Urinary bladder (tissue), 4 donors: ENCODE data around the gene SH3RF3. TPM values are rescaled to one million over a fixed set of nuclear protein-coding genes. Genes with fewer than 3 reads are reported as not detected.

Source experiments
- DNase-seq: peaks from one replicate; pipeline ENCODE4 v3.0.0-alpha.2; 2015; ENCODE audit errors: extremely low spot score
- H3K27ac ChIP-seq: one replicate; pipeline ENCODE4 v1.5.1; 2013; ENCODE audit warnings: low read depth, mild to moderate bottlenecking, moderate library complexity
- H3K36me3 ChIP-seq: one replicate; pipeline ENCODE4 v1.6.1; 2013; ENCODE audit warnings: mild to moderate bottlenecking, moderate library complexity; ENCODE audit not compliant: insufficient read depth
- H3K4me1 ChIP-seq: one replicate; pipeline ENCODE4 v1.6.1; 2013; ENCODE audit warnings: mild to moderate bottlenecking, moderate library complexity; ENCODE audit not compliant: insufficient read depth
- H3K4me3 ChIP-seq: one replicate; pipeline ENCODE4 v1.5.1; 2013; ENCODE audit warnings: low read depth, low read length
- WGBS: extraction: QIAGEN DNeasy Blood & Tissue Kit; methylation state at CpG from one replicate; pipeline ENCODE4 v1.1.7; 2013; 5-methylcytosine and 5-hydroxymethylcytosine counted together
- polyA plus RNA-seq: library from polyadenylated mRNA; stranded (reverse); fragments of 200-250 nt; gene quantifications from one replicate; pipeline ENCODE4 v1.2.3, GENCODE V29; 2013
- total RNA-seq: library from RNA; depleted of rRNA; stranded (reverse); fragments of >200 nt; gene quantifications from one replicate; pipeline ENCODE4 v1.2.3, GENCODE V29; 2014
- donor health status: healthy with polysubstance abuse.
- donor health status: healthy.

SH3RF3 gene
- total and polyA plus RNA-seq, 2 donors: 3.6 to 12.6 TPM

GRCh38 chr2:109510136-109511028 lies 381.4 kb downstream of the SH3RF3 start:
- Histone ChIP-seq H3K36me3 (no peaks in the 10 kb centered on the region), H3K4me1 (no peaks in the 10 kb centered on the region), H3K27ac (no peak overlapping the region), H3K4me3 (no peak overlapping the region)
- WGBS: 57% methylated on average over 19 of the region's 19 CpGs
- peak; percentile 45 for DNase-seq

GRCh38 chr2:109511168-109511567 lies 382.2 kb downstream of the SH3RF3 start:
- no peak overlapping the region for H3K27ac ChIP-seq
- H3K4me3 ChIP-seq: no peak overlapping the region
- no peaks in the 10 kb centered on the region for H3K4me1 ChIP-seq
- H3K36me3 ChIP-seq: no peaks in the 10 kb centered on the region
- WGBS: 82% methylated on average over 3 of the region's 3 CpGs
- no peak for DNase-seq

GRCh38 chr2:109512076-109512475 lies 383.1 kb downstream of the SH3RF3 start:
- Histone ChIP-seq H3K36me3 (no peaks in the 10 kb centered on the region), H3K4me1 (no peaks in the 10 kb centered on the region), H3K4me3 (no peak overlapping the region), H3K27ac (no peak overlapping the region)
- WGBS: 90% methylated on average over 5 of the region's 5 CpGs
- DNase-seq: no peak

- WGBS: 95% methylated on average over 5 of the region's 5 CpGs
- Histone ChIP-seq H3K27ac (no peak overlapping the region), H3K4me1 (no peaks in the 10 kb centered on the region), H3K36me3 (no peaks in the 10 kb centered on the region), H3K4me3 (no peak overlapping the region)
- no peak for DNase-seq
Observed at GRCh38 chr2:109513230-109513629, 384.2 kb downstream of the SH3RF3 start.

- H3K4me3 ChIP-seq: no peak overlapping the region
- peak; percentile 58 for DNase-seq
- H3K36me3 ChIP-seq: no peaks in the 10 kb centered on the region
- H3K27ac ChIP-seq: no peak overlapping the region
- H3K4me1 ChIP-seq: no peaks in the 10 kb centered on the region
- WGBS: 32% methylated on average over 20 of the region's 20 CpGs
Observed at GRCh38 chr2:109513749-109514588, 385.0 kb downstream of the SH3RF3 start.

GRCh38 chr2:109514857-109515256 lies 385.9 kb downstream of the SH3RF3 start:
- no peaks in the 10 kb centered on the region for H3K36me3 ChIP-seq
- DNase-seq: no peak
- H3K4me3 ChIP-seq: no peak overlapping the region
- 99% methylated on average over 5 of the region's 5 CpGs for WGBS
- no peaks in the 10 kb centered on the region for H3K4me1 ChIP-seq
- H3K27ac ChIP-seq: no peak overlapping the region

GRCh38 chr2:109516445-109517117 lies 387.6 kb downstream of the SH3RF3 start:
- WGBS: 76% methylated on average over 20 of the region's 20 CpGs
- H3K36me3 ChIP-seq: no peaks in the 10 kb centered on the region
- H3K4me1 ChIP-seq: no peaks in the 10 kb centered on the region
- no peak for DNase-seq
- no peak overlapping the region for H3K4me3 ChIP-seq
- no peak overlapping the region for H3K27ac ChIP-seq

- no peak for DNase-seq
- H3K4me1 ChIP-seq: no peaks in the 10 kb centered on the region
- no peak overlapping the region for H3K4me3 ChIP-seq
- no peaks in the 10 kb centered on the region for H3K36me3 ChIP-seq
- WGBS: 83% methylated on average over 26 of the region's 26 CpGs
- H3K27ac ChIP-seq: no peak overlapping the region
Observed at GRCh38 chr2:109517118-109517889, 388.3 kb downstream of the SH3RF3 start.

- no peak overlapping the region for H3K27ac ChIP-seq
- H3K36me3 ChIP-seq: no peaks in the 10 kb centered on the region
- no peak overlapping the region for H3K4me3 ChIP-seq
- 88% methylated on average over 4 of the region's 4 CpGs for WGBS
- no peak for DNase-seq
- no peaks in the 10 kb centered on the region for H3K4me1 ChIP-seq
Observed at GRCh38 chr2:109519513-109519912, 390.5 kb downstream of the SH3RF3 start.

GRCh38 chr2:109521233-109522062 lies 392.4 kb downstream of the SH3RF3 start:
- H3K36me3 ChIP-seq: no peaks in the 10 kb centered on the region
- no peak for DNase-seq
- no peaks in the 10 kb centered on the region for H3K4me1 ChIP-seq
- WGBS: 68% methylated on average over 20 of the region's 20 CpGs
- H3K4me3 ChIP-seq: no peak overlapping the region
- no peak overlapping the region for H3K27ac ChIP-seq

GRCh38 chr2:109522063-109522374 lies 393.0 kb downstream of the SH3RF3 start:
- Histone ChIP-seq H3K4me3 (no peak overlapping the region), H3K27ac (no peak overlapping the region), H3K36me3 (no peaks in the 10 kb centered on the region), H3K4me1 (no peaks in the 10 kb centered on the region)
- DNase-seq: no peak
- 91% methylated on average over 7 of the region's 7 CpGs for whole genome bisulfite sequencing

- no peaks in the 10 kb centered on the region for H3K36me3 ChIP-seq
- H3K4me1 ChIP-seq: no peaks in the 10 kb centered on the region
- no peak overlapping the region for H3K4me3 ChIP-seq
- WGBS: 78% methylated on average over 6 of the region's 6 CpGs
- no peak for DNase-seq
- no peak overlapping the region for H3K27ac ChIP-seq
Observed at GRCh38 chr2:109523121-109523520, 394.1 kb downstream of the SH3RF3 start.
